Dendritic cell treated with granulocyte-macrophage colony-stimulating factor and Interleukin-4, amounts not matched to agents 40 ng/mL and 50 ng/mL, for 4 days (primary cell): ENCODE data around the gene KIAA0825.
"Not testable (repeated sequence)": the region's sequence is repeated elsewhere in the genome, so short reads cannot be mapped to it uniquely, and the experiment has no call there.

Source experiments
- H3K27ac Mint-ChIP-seq: one replicate; pipeline ENCODE4 v1.8.0; 2022; ENCODE audit warnings: mild to moderate bottlenecking, mixed read lengths
- H3K27me3 Mint-ChIP-seq: one replicate; pipeline ENCODE4 v1.8.0; 2022; ENCODE audit warnings: mild to moderate bottlenecking, mixed read lengths
- H3K36me3 Mint-ChIP-seq: one replicate; pipeline ENCODE4 v1.8.0; 2022; ENCODE audit warnings: low read depth, mixed read lengths
- H3K4me1 Mint-ChIP-seq: one replicate; pipeline ENCODE4 v1.8.0; 2022; ENCODE audit warnings: low read depth, mixed read lengths
- H3K4me3 Mint-ChIP-seq: one replicate; pipeline ENCODE4 v1.8.0; 2022; ENCODE audit warnings: mild to moderate bottlenecking, moderate library complexity, mixed read lengths
- H3K9me3 Mint-ChIP-seq: one replicate; pipeline ENCODE4 v1.8.0; 2022; ENCODE audit warnings: mixed read lengths
- intact Hi-C: fragments of 100-400 bp; cut with micrococcal nuclease; formaldehyde crosslinking; loops from one replicate; pipeline ENCODE4 v1.15.0; 2022

The KIAA0825 gene

GRCh38 chr5:94171070-94171469, 447.3 kb downstream of the KIAA0825 start:
- H3K27me3 Mint-ChIP-seq, intact Hi-C loops, H3K4me3 Mint-ChIP-seq, H3K27ac Mint-ChIP-seq, H3K9me3 Mint-ChIP-seq, H3K36me3 Mint-ChIP-seq, H3K4me1 Mint-ChIP-seq: not testable (repeated sequence)

- H3K36me3 Mint-ChIP-seq, H3K4me1 Mint-ChIP-seq, H3K27ac Mint-ChIP-seq, H3K9me3 Mint-ChIP-seq, H3K4me3 Mint-ChIP-seq, H3K27me3 Mint-ChIP-seq, intact Hi-C loops: not testable (repeated sequence)
Measured at GRCh38 chr5:94170158-94170557, 448.2 kb downstream of the KIAA0825 start.

GRCh38 chr5:94168151-94168550, 450.3 kb downstream of the KIAA0825 start:
- Mint-ChIP-seq H3K36me3 (no peaks in the 10 kb centered on the region), H3K27ac (no peak overlapping the region), H3K9me3 (no peaks in the 10 kb centered on the region), H3K4me1 (no peaks in the 10 kb centered on the region), H3K27me3 (no peaks in the 10 kb centered on the region), H3K4me3 (no peak overlapping the region)
- intact Hi-C loops: no loop called here

GRCh38 chr5:94161801-94162200, 456.6 kb downstream of the KIAA0825 start:
- Mint-ChIP-seq H3K4me1 (no peaks in the 10 kb centered on the region), H3K27ac (no peak overlapping the region), H3K27me3 (no peaks in the 10 kb centered on the region), H3K4me3 (no peak overlapping the region), H3K36me3 (no peaks in the 10 kb centered on the region), H3K9me3 (no peaks in the 10 kb centered on the region)
- intact Hi-C loops: no loop called here

GRCh38 chr5:94159144-94159543, 459.3 kb downstream of the KIAA0825 start:
- Mint-ChIP-seq H3K4me1 (no peaks in the 10 kb centered on the region), H3K4me3 (no peak overlapping the region), H3K27me3 (no peaks in the 10 kb centered on the region), H3K9me3 (no peaks in the 10 kb centered on the region), H3K27ac (no peak overlapping the region), H3K36me3 (no peaks in the 10 kb centered on the region)
- intact Hi-C loops: no loop called here

GRCh38 chr5:94157704-94158539, 460.5 kb downstream of the KIAA0825 start:
- intact Hi-C loops: no loop called here
- no peak overlapping the region for H3K27ac Mint-ChIP-seq
- no peak overlapping the region for H3K4me3 Mint-ChIP-seq
- no peaks in the 10 kb centered on the region for H3K27me3 Mint-ChIP-seq
- H3K36me3 Mint-ChIP-seq: no peaks in the 10 kb centered on the region
- H3K9me3 Mint-ChIP-seq: no peaks in the 10 kb centered on the region
- no peaks in the 10 kb centered on the region for H3K4me1 Mint-ChIP-seq

- Mint-ChIP-seq H3K4me1 (no peaks in the 10 kb centered on the region), H3K9me3 (peaks cover 7% of the 10 kb centered on the region), H3K4me3 (no peak overlapping the region), H3K27me3 (no peaks in the 10 kb centered on the region), H3K36me3 (no peaks in the 10 kb centered on the region), H3K27ac (no peak overlapping the region)
- intact Hi-C loops: no loop called here
Measured at GRCh38 chr5:94154672-94155071, 463.7 kb downstream of the KIAA0825 start.

- Mint-ChIP-seq H3K4me3 (no peak overlapping the region), H3K4me1 (no peaks in the 10 kb centered on the region), H3K9me3 (peaks cover 14% of the 10 kb centered on the region), H3K27ac (no peak overlapping the region), H3K36me3 (no peaks in the 10 kb centered on the region), H3K27me3 (no peaks in the 10 kb centered on the region)
- intact Hi-C loops: no loop called here
Measured at GRCh38 chr5:94153736-94154450, 464.5 kb downstream of the KIAA0825 start.

GRCh38 chr5:94143621-94144020, 474.8 kb downstream of the KIAA0825 start:
- intact Hi-C loops, H3K36me3 Mint-ChIP-seq, H3K27ac Mint-ChIP-seq, H3K4me1 Mint-ChIP-seq, H3K27me3 Mint-ChIP-seq, H3K4me3 Mint-ChIP-seq: not testable (repeated sequence)
- H3K9me3 Mint-ChIP-seq: peaks cover 75% of the 10 kb centered on the region

- intact Hi-C loops: no loop called here
- Mint-ChIP-seq H3K27ac (no peak overlapping the region), H3K4me3 (no peak overlapping the region), H3K9me3 (peaks cover 66% of the 10 kb centered on the region), H3K36me3 (no peaks in the 10 kb centered on the region), H3K4me1 (no peaks in the 10 kb centered on the region), H3K27me3 (no peaks in the 10 kb centered on the region)
Measured at GRCh38 chr5:94140300-94140699, 478.1 kb downstream of the KIAA0825 start.

GRCh38 chr5:94130077-94130476, 488.3 kb downstream of the KIAA0825 start:
- no peak overlapping the region for H3K4me3 Mint-ChIP-seq
- H3K4me1 Mint-ChIP-seq: no peaks in the 10 kb centered on the region
- no peaks in the 10 kb centered on the region for H3K36me3 Mint-ChIP-seq
- H3K9me3 Mint-ChIP-seq: no peaks in the 10 kb centered on the region
- intact Hi-C loops: no loop called here
- no peak overlapping the region for H3K27ac Mint-ChIP-seq
- peaks cover 2% of the 10 kb centered on the region for H3K27me3 Mint-ChIP-seq

GRCh38 chr5:94125107-94125506, 493.3 kb downstream of the KIAA0825 start:
- peaks cover 2% of the 10 kb centered on the region for H3K27me3 Mint-ChIP-seq
- H3K4me1 Mint-ChIP-seq: no peaks in the 10 kb centered on the region
- H3K9me3 Mint-ChIP-seq: no peaks in the 10 kb centered on the region
- no peaks in the 10 kb centered on the region for H3K36me3 Mint-ChIP-seq
- H3K4me3 Mint-ChIP-seq: no peak overlapping the region
- H3K27ac Mint-ChIP-seq: no peak overlapping the region
- intact Hi-C loops: no loop called here

GRCh38 chr5:94116317-94116716, 502.1 kb downstream of the KIAA0825 start:
- not testable (repeated sequence) for H3K27ac Mint-ChIP-seq, H3K4me3 Mint-ChIP-seq, H3K27me3 Mint-ChIP-seq, H3K36me3 Mint-ChIP-seq
- intact Hi-C loops: loop anchor here (10.0 kb wide), 1 partner anchor 498 kb away; the partner anchor contains the start of genes KIAA0825 and SLF1
- peaks cover 27% of the 10 kb centered on the region for H3K9me3 Mint-ChIP-seq
- H3K4me1 Mint-ChIP-seq: peaks cover 10% of the 10 kb centered on the region

- Mint-ChIP-seq H3K27me3 (peaks cover 8% of the 10 kb centered on the region), H3K4me3 (no peak overlapping the region), H3K36me3 (peaks cover 12% of the 10 kb centered on the region), H3K4me1 (peaks cover 33% of the 10 kb centered on the region), H3K9me3 (peaks cover 27% of the 10 kb centered on the region), H3K27ac (peak overlapping the region; percentile 96)
- intact Hi-C loops: loop anchor here (5.0 to 10.0 kb wide), 2 partner anchors 502 to 974 kb away; partner anchors contain the start of genes KIAA0825 and SLF1
Measured at GRCh38 chr5:94113087-94113486, 505.3 kb downstream of the KIAA0825 start.
